ENCODE data around the gene NLRP10.

NLRP10 gene

GRCh38 chr11:8005556-8005955 is 40.3 kb upstream of the NLRP10 start:
- H3K27ac ChIP-seq, result no peak overlapping the region
- no peak for TF ChIP-seq ZFX (IDR thresholded peaks at IDR 0.05; ENCODE audit: borderline replicate concordance)

- no peak for TF ChIP-seq ZFX (IDR thresholded peaks at IDR 0.05; ENCODE audit: borderline replicate concordance)
- TF ChIP-seq CTCF (IDR thresholded peaks at IDR 0.05), result no peak
- H3K27ac ChIP-seq, result no peak overlapping the region
Observed at GRCh38 chr11:8004008-8004407, 38.8 kb upstream of the NLRP10 start.

- H3K27ac ChIP-seq, result no peak overlapping the region
- TF ChIP-seq CTCF (IDR thresholded peaks at IDR 0.05), result no peak
- TF ChIP-seq ZFX (IDR thresholded peaks at IDR 0.05; ENCODE audit: borderline replicate concordance), result no peak
Observed at GRCh38 chr11:8003187-8003586, 37.9 kb upstream of the NLRP10 start.

GRCh38 chr11:8002676-8003075 is 37.4 kb upstream of the NLRP10 start:
- no peak overlapping the region for H3K27ac ChIP-seq
- no peak for TF ChIP-seq CTCF (IDR thresholded peaks at IDR 0.05)
- no peak for TF ChIP-seq ZFX (IDR thresholded peaks at IDR 0.05; ENCODE audit: borderline replicate concordance)

DNA sequence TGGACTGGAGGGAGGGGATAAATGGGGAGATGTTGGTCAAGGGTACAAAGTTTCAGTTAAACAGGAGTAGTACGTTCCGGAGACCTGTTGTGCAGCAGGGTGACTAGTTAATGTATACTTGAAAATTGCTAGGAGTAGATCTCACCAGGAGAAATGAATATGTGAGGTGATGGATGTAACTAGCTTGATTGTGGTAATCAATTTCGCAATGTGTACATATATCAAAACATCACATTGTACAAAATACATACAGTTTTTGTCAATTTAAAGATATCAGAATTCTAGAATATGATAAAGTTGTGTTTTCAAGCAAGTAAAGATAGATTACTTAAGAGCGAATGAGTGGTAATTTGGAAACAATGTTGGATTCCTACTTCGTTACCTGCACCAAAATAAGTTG is 35.1 kb upstream of the NLRP10 start:
- TF ChIP-seq ZFX (IDR thresholded peaks at IDR 0.05; ENCODE audit: borderline replicate concordance) (no peak), CTCF (IDR thresholded peaks at IDR 0.05) (no peak)
- H3K27ac ChIP-seq, result no peak overlapping the region

DNA sequence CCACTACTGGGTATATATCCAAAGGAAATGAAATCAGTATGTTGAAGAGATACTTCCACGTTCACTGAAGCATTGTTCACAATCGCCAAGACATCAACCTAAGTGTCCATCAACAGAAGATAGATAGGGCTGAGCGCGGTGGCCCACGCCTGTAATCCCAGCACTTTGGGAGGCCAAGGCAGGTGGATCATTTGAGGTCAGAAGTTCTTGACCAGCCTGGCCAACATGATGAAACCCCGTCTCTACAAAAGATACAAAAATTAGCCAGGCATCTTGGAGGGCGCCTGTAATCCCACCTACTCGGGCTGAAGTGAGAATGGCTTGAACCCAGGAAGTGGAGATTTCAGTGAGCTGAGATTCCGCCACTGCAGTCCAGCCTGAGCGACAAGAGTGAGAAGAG is 34.5 kb upstream of the NLRP10 start:
- H3K27ac ChIP-seq, result no peak overlapping the region
- no peak for TF ChIP-seq ZFX (IDR thresholded peaks at IDR 0.05; ENCODE audit: borderline replicate concordance)
- TF ChIP-seq CTCF (IDR thresholded peaks at IDR 0.05), result no peak

DNA sequence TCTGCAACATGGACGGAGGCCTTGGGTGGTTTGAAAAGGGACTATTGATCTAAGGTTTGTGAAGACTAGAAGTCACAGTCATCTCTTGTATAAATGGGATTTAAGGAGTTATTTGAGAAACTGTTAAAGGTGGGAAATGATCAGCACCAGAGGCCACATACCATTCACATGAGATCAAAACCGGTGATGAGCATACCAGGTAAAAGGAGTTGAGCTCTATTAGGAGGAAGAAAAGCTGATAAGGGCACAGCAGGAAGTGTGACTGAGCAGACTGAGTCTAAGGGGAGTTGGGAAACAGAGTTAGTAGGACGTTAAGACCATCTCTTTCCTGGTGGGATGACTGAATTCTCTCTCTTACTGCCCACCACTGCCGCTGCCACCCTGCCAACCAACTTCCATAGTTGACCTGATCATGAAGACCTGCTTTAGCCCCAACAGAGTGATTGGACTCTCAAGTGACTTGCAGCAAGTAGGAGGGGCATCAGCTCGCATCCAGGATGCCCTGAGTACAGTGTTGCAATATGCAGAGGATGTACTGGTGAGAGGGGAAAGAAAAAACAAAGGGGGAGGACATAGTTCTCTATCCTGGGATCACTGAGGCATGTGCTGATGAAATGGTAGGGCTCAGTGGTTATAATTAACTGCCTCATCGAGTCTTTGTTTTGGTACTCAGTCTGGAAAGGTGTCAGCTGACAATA is 29.5 kb upstream of the NLRP10 start:
- no peak overlapping the region for H3K27ac ChIP-seq
- TF ChIP-seq CTCF (IDR thresholded peaks at IDR 0.05), result no peak
- TF ChIP-seq ZFX (IDR thresholded peaks at IDR 0.05; ENCODE audit: borderline replicate concordance), result no peak

GRCh38 chr11:7987560-7987883 is 22.3 kb upstream of the NLRP10 start:
- H3K27ac ChIP-seq, result peak overlapping the region; percentile 38
